MM.1S (cell line): Measurements from ENCODE around the gene PIK3C2G.

Experiments used
- DNase-seq: peaks from one replicate; pipeline ENCODE4 v3.0.0-alpha.2; 2015
- H2AFZ ChIP-seq: fragments of 300-600 bp; sonication (generic); 2 replicates; pipeline ENCODE4 v1.6.0; 2016; ENCODE audit warnings: antibody characterized with exemption, low read length
- H3F3A ChIP-seq: fragments of 300-600 bp; sonication (generic); 2 replicates; pipeline ENCODE4 v1.6.1; 2016; ENCODE audit warnings: mild to moderate bottlenecking, antibody characterized with exemption, low read length, moderate library complexity, mixed read lengths; ENCODE audit not compliant: insufficient read depth
- H3K27ac ChIP-seq: fragments of 300-600 bp; sonication (generic); 2 replicates; pipeline ENCODE4 v1.5.1; 2016; ENCODE audit warnings: mild to moderate bottlenecking, low read length
- H3K27me3 ChIP-seq: fragments of 300-600 bp; sonication (generic); replicated peaks from 2 replicates; pipeline ENCODE4 v1.6.0; 2016; ENCODE audit warnings: low read length; ENCODE audit not compliant: insufficient read depth
- H3K36me3 ChIP-seq: fragments of 300-600 bp; sonication (generic); replicated peaks from 2 replicates; pipeline ENCODE4 v1.6.1; 2016; ENCODE audit warnings: mild to moderate bottlenecking, low read length, mixed read lengths; ENCODE audit not compliant: insufficient read depth
- H3K4me1 ChIP-seq: fragments of 300-600 bp; sonication (generic); 2 replicates; pipeline ENCODE4 v1.6.1; 2016; ENCODE audit warnings: low read length, mixed read lengths
- H3K4me2 ChIP-seq: fragments of 300-600 bp; sonication (generic); 2 replicates; pipeline ENCODE4 v1.6.0; 2016; ENCODE audit warnings: low read depth, low read length
- H3K4me3 ChIP-seq: fragments of 300-600 bp; sonication (generic); 2 replicates; pipeline ENCODE4 v1.5.1; 2016; ENCODE audit warnings: low read length, mixed read lengths
- H3K79me2 ChIP-seq: fragments of 300-600 bp; sonication (generic); 2 replicates; pipeline ENCODE4 v1.6.1; 2016; ENCODE audit warnings: mixed run types, low read length, mixed read lengths
- H3K9ac ChIP-seq: fragments of 300-600 bp; sonication (generic); 2 replicates; pipeline ENCODE4 v1.6.1; 2016; ENCODE audit warnings: low read length, mixed read lengths
- H3K9me2 ChIP-seq: fragments of 300-600 bp; sonication (generic); replicated peaks from 2 replicates; pipeline ENCODE4 v1.6.1; 2016; ENCODE audit warnings: mild to moderate bottlenecking, low read length, mixed read lengths; ENCODE audit not compliant: insufficient read depth
- H3K9me3 ChIP-seq: fragments of 300-600 bp; sonication (generic); replicated peaks from 2 replicates; pipeline ENCODE4 v1.6.1; 2016; ENCODE audit warnings: mild to moderate bottlenecking, low read length, mixed read lengths; ENCODE audit not compliant: insufficient read depth
- H4K20me1 ChIP-seq: fragments of 300-600 bp; sonication (generic); 2 replicates; pipeline ENCODE4 v1.6.1; 2016; ENCODE audit warnings: mild to moderate bottlenecking, low read length, moderate library complexity, mixed read lengths; ENCODE audit not compliant: insufficient read depth
- CTCF ChIP-seq: fragments of 300-600 bp; sonication (generic); IDR thresholded peaks from 2 replicates; pipeline ENCODE4 v1.5.1; 2016; ENCODE audit warnings: antibody characterized with exemption, low read length, mixed read lengths
- EZH2 ChIP-seq: fragments of 300-600 bp; sonication (generic); optimal IDR thresholded peaks from 2 replicates; pipeline ENCODE3; 2017; ENCODE audit warnings: low read depth, mild to moderate bottlenecking, antibody characterized with exemption, low read length, mixed read lengths
- EZH2phosphoT487 ChIP-seq: fragments of 300-600 bp; sonication (generic); IDR thresholded peaks from 2 replicates; pipeline ENCODE4 v1.6.1; 2018; ENCODE audit warnings: antibody characterized with exemption, low read length

Gene PIK3C2G

GRCh38 chr12:18632848-18633247, 371.5 kb downstream of the PIK3C2G start:
- H3K79me2 ChIP-seq, result no peaks in the 10 kb centered on the region
- no peaks in the 10 kb centered on the region for H3K9me3 ChIP-seq
- H3K9ac ChIP-seq, result no peak overlapping the region
- no peak overlapping the region for H2AFZ ChIP-seq
- no peak overlapping the region for H3K27ac ChIP-seq
- TF ChIP-seq EZH2 (no peak), EZH2phosphoT487 (no peak), CTCF (no peak)
- H3K4me2 ChIP-seq, result no peak overlapping the region
- H3K27me3 ChIP-seq, result no peaks in the 10 kb centered on the region
- H3K36me3 ChIP-seq, result no peaks in the 10 kb centered on the region
- H4K20me1 ChIP-seq, result no peaks in the 10 kb centered on the region
- no peaks in the 10 kb centered on the region for H3K4me1 ChIP-seq
- H3K9me2 ChIP-seq, result no peaks in the 10 kb centered on the region
- no peak for DNase-seq
- H3K4me3 ChIP-seq, result no peak overlapping the region
- no peaks in the 10 kb centered on the region for H3F3A ChIP-seq

GRCh38 chr12:18634382-18634781, 373.1 kb downstream of the PIK3C2G start:
- Histone ChIP-seq H3K9me2 (no peaks in the 10 kb centered on the region), H3K4me2 (no peak overlapping the region), H4K20me1 (no peaks in the 10 kb centered on the region), H3K9me3 (no peaks in the 10 kb centered on the region), H3F3A (no peaks in the 10 kb centered on the region), H3K79me2 (no peaks in the 10 kb centered on the region), H3K4me1 (no peaks in the 10 kb centered on the region), H3K27me3 (no peaks in the 10 kb centered on the region), H2AFZ (no peak overlapping the region), H3K36me3 (no peaks in the 10 kb centered on the region), H3K9ac (no peak overlapping the region), H3K27ac (no peak overlapping the region), H3K4me3 (no peak overlapping the region)
- no peak for TF ChIP-seq EZH2phosphoT487
- TF ChIP-seq EZH2, result no peak
- TF ChIP-seq CTCF, result no peak
- DNase-seq, result no peak

DNA sequence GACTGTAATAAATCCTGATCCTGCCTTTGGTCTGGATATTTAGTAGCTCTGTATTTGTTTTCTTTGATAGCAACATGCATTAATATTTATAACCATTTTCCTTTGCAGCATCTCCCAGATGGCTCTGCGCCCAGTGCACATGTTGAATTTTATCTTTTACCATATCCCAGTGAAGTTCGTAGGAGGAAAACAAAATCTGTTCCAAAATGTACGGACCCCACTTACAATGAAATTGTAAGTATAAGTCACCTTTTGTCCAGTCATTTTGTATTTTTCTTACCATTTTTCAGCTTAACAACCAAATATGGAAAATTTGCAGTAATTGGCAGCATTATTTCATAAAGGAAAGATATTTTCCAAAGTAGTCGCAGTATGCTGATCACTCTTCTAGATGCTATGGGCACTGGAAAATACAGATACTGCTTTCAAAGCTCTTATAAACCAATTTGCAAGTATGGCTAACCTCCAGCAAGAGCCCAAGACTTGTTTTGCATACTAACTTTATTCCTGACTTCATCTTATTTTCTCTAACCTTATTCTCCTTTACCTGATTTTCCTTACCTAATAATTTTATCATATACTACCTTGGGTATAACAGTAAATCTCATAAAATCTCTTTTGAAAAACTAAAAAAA, 379.1 kb downstream of the PIK3C2G start:
- no peak overlapping the region for H2AFZ ChIP-seq
- H3K4me3 ChIP-seq, result no peak overlapping the region
- no peaks in the 10 kb centered on the region for H4K20me1 ChIP-seq
- no peaks in the 10 kb centered on the region for H3K4me1 ChIP-seq
- no peak overlapping the region for H3K27ac ChIP-seq
- H3K9ac ChIP-seq, result no peak overlapping the region
- no peaks in the 10 kb centered on the region for H3K36me3 ChIP-seq
- no peaks in the 10 kb centered on the region for H3K9me3 ChIP-seq
- no peaks in the 10 kb centered on the region for H3K27me3 ChIP-seq
- no peaks in the 10 kb centered on the region for H3K9me2 ChIP-seq
- TF ChIP-seq CTCF (no peak), EZH2phosphoT487 (no peak), EZH2 (no peak)
- no peak overlapping the region for H3K4me2 ChIP-seq
- no peaks in the 10 kb centered on the region for H3K79me2 ChIP-seq
- no peaks in the 10 kb centered on the region for H3F3A ChIP-seq
- no peak for DNase-seq
